ENCODE results near the gene FGF9. TPM values are rescaled to one million over a fixed set of nuclear protein-coding genes. Genes with fewer than 3 reads are reported as not detected.

Gene FGF9
- total RNA-seq, 1 experiment from 2014 or later = 8.3 TPM

Other genes with a start within 250 kb of the FGF9 start
- 63.2 and 93.0 TPM in 2 replicates for gene ZDHHC20, start 211.8 kb upstream of the FGF9 start, total RNA-seq (2014; rRNA removed; shearing (Covaris generic))
- gene MICU2, start 66.9 kb upstream of the FGF9 start, total RNA-seq (2014; rRNA removed; shearing (Covaris generic)) = 148 and 170 TPM in 2 replicates